Uterus (tissue), 2 donors: ENCODE data around the gene CTSE.

Experiments used
- CTCF ChIP-seq, 4 experiments: fragments of 200-600 bp in 2 of 4; fragments of 450-650 bp in 2 of 4; sonication (generic) in 2 of 4; IDR thresholded peaks; one replicate each; pipeline ENCODE4 v1.5.1; 2016 to 2019; ENCODE audit warnings: antibody characterized with exemption in 4 of 4, mild to moderate bottlenecking in 2 of 4, moderate library complexity in 1 of 4
- POLR2A ChIP-seq, 2 donors: fragments of 450-650 bp; IDR thresholded peaks; one replicate each; pipeline ENCODE4 v1.6.1; 2016; ENCODE audit warnings: antibody characterized with exemption in 2 of 2, mild to moderate bottlenecking in 1 of 2, moderate library complexity in 1 of 2

GRCh38 chr1:205986292-205986691, 37.4 kb downstream of the CTSE start:
- TF ChIP-seq CTCF (IDR thresholded peaks at IDR 0.05) (no peak), POLR2A (IDR thresholded peaks at IDR 0.05) (no peak)
